ENCODE results near the gene DEFB114.
"Not testable (repeated sequence)": the region's sequence is repeated elsewhere in the genome, so short reads cannot be mapped to it uniquely, and the experiment has no call there.

GRCh38 chr6:49944068-49944467, 19.9 kb downstream of the DEFB114 start:
- not testable (repeated sequence) for TF ChIP-seq EZH2 (IDR thresholded peaks at IDR 0.05; ENCODE audit: insufficient read depth, poor library complexity, severe bottlenecking); EZH2phosphoT487 (IDR thresholded peaks at IDR 0.05; ENCODE audit: insufficient read depth, low read depth)
